Keratinocyte (primary cell): Measurements from ENCODE around the gene SYNE2. TPM values are rescaled to one million over a fixed set of nuclear protein-coding genes. Genes with fewer than 3 reads are reported as not detected.

Source experiments
- DNase-seq: peaks from one replicate; pipeline ENCODE4 v3.0.0-alpha.2; 2011; ENCODE audit warnings: low read depth, missing footprints, low spot score
- FAIRE-seq: peaks from 2 replicates; lab custom pipeline; 2011; peaks lifted over from hg19 to GRCh38; lab: Jason Lieb, UNC
- H2AFZ ChIP-seq: 2 replicates; pipeline ENCODE4 v1.6.0; 2012; ENCODE audit warnings: low read length, control low read depth, inconsistent platforms; ENCODE audit not compliant: control insufficient read depth
- H3K27ac ChIP-seq: 2 replicates; pipeline ENCODE4 v1.5.1; 2011; ENCODE audit warnings: low read length; ENCODE audit not compliant: control insufficient read depth, insufficient read depth
- H3K27me3 ChIP-seq: 3 replicates; pipeline ENCODE4 v1.6.0; 2011; ENCODE audit warnings: low read length; ENCODE audit not compliant: control insufficient read depth, insufficient read depth; ENCODE audit errors: extremely low read depth
- H3K36me3 ChIP-seq, 2 experiments: 2 replicates in 1 of 2; 3 replicates in 1 of 2; pipeline ENCODE4 v1.5.1; 2011; ENCODE audit warnings: low read length in 2 of 2, mild to moderate bottlenecking in 1 of 2; ENCODE audit not compliant: control insufficient read depth in 2 of 2, insufficient read depth in 2 of 2; ENCODE audit errors: extremely low read depth in 1 of 2
- H3K4me1 ChIP-seq: 3 replicates; pipeline ENCODE4 v1.5.1; 2011; ENCODE audit warnings: low read length; ENCODE audit not compliant: control insufficient read depth, insufficient read depth; ENCODE audit errors: extremely low read depth
- H3K4me2 ChIP-seq: 3 replicates; pipeline ENCODE4 v1.6.0; 2011; ENCODE audit warnings: low read depth, low read length; ENCODE audit not compliant: control insufficient read depth, insufficient read depth; ENCODE audit errors: extremely low read depth
- H3K4me3 ChIP-seq, 3 experiments: fragments of 200-600 bp in 1 of 3; sonication (generic) in 1 of 3; 2 replicates in 2 of 3; 3 replicates in 1 of 3; pipeline ENCODE4 v1.5.1; 2011 to 2016; ENCODE audit warnings: low read length in 3 of 3, mild to moderate bottlenecking in 3 of 3, control low read depth in 2 of 3, inconsistent platforms in 1 of 3, low read depth in 1 of 3, mixed read lengths in 1 of 3, mixed run types in 1 of 3, moderate library complexity in 1 of 3; ENCODE audit not compliant: control insufficient read depth in 2 of 3, insufficient read depth in 2 of 3; ENCODE audit errors: extremely low read depth in 1 of 3
- H3K79me2 ChIP-seq: 2 replicates; pipeline ENCODE4 v1.6.0; 2012; ENCODE audit warnings: low read length; ENCODE audit not compliant: control insufficient read depth, insufficient read depth
- H3K9ac ChIP-seq: 3 replicates; pipeline ENCODE4 v1.6.0; 2011; ENCODE audit warnings: low read length; ENCODE audit not compliant: control insufficient read depth, insufficient read depth; ENCODE audit errors: extremely low read depth
- H3K9me1 ChIP-seq: 3 replicates; pipeline ENCODE4 v1.6.0; 2011; ENCODE audit warnings: low read length; ENCODE audit not compliant: control insufficient read depth, insufficient read depth; ENCODE audit errors: extremely low read depth
- H3K9me3 ChIP-seq: 2 replicates; pipeline ENCODE4 v1.5.1; 2012; ENCODE audit warnings: low read depth, low read length; ENCODE audit not compliant: control insufficient read depth
- H4K20me1 ChIP-seq: 3 replicates; pipeline ENCODE4 v1.6.0; 2011; ENCODE audit warnings: low read length; ENCODE audit not compliant: control insufficient read depth, insufficient read depth; ENCODE audit errors: extremely low read depth
- EZH2 ChIP-seq: IDR thresholded peaks from one replicate; pipeline ENCODE4 v1.6.1; 2012; ENCODE audit warnings: inconsistent platforms, mild to moderate bottlenecking, low read length, moderate library complexity
- dilution Hi-C: fragments of 300-500 bp; cut with MboI; formaldehyde crosslinking; loops from one replicate; pipeline ENCODE4 v1.7.0; 2020; ENCODE audit warnings: low sequenced_read_pairs; ENCODE audit not compliant: extremely low pct_ligation_motif_present
- polyA plus RNA-seq, 5 experiments: library from polyadenylated mRNA; depleted of rRNA in 3 of 5; stranded (reverse) in 3 of 5; stranded (forward) in 1 of 5; unstranded in 1 of 5; fragments of >200 nt; gene quantifications; 1 replicate in 1 of 5; 2 replicates in 3 of 5; 3 replicates in 1 of 5; pipeline versions ENCODE4 v1.2.1 to v1.2.3, GENCODE V29; 2011 to 2012; ENCODE audit warnings: missing spikeins in 2 of 5, low read depth in 1 of 5, low replicate concordance in 1 of 5
- TF ChIP-seq, protein P1 (sequence below), 3 experiments: IDR thresholded peaks in 1 of 3; conservative IDR thresholded peaks in 1 of 3; optimal IDR thresholded peaks in 1 of 3; 2 replicates in 2 of 3; 3 replicates in 1 of 3; pipeline versions ENCODE3 to v1.5.1; 2011; ENCODE audit warnings: low read length in 3 of 3, mild to moderate bottlenecking in 3 of 3, moderate library complexity in 2 of 3, control low read depth in 1 of 3, inconsistent platforms in 1 of 3; ENCODE audit not compliant: insufficient read depth in 2 of 3; ENCODE audit errors: extremely low read depth in 1 of 3

SYNE2 gene
- polyA plus RNA-seq, 1 donor (not counting 4 experiments of a cell fraction or from before 2014, with no cell fraction given): 9.9 TPM

DNA sequence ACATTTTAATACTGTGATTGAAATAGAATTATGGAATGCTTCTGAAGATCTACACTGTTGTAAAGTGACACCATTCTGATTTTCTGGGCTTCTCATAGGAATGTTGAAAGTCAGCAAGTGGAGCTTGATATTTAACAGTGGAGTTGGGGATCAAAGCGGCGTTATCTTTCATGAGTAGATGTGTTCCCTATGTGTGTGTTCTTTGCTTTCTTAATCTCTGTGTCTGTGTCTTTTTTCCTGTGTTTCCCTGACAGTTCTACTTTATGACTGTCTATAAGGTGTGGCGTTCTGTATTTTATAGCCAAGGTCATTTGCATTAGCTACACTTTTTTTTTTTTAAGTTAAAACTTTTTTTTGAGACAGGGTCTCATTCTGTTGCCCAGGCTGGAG, 24.7 kb downstream of the SYNE2 start:
- H3K9ac ChIP-seq: no peak overlapping the region
- no peaks in the 10 kb centered on the region for H3K9me3 ChIP-seq
- DNase-seq (no peak), FAIRE-seq (no peak)
- H4K20me1 ChIP-seq: no peaks in the 10 kb centered on the region
- H3K27ac ChIP-seq: no peak overlapping the region
- no peak overlapping the region for H3K4me3 ChIP-seq
- TF ChIP-seq, protein P1, sequence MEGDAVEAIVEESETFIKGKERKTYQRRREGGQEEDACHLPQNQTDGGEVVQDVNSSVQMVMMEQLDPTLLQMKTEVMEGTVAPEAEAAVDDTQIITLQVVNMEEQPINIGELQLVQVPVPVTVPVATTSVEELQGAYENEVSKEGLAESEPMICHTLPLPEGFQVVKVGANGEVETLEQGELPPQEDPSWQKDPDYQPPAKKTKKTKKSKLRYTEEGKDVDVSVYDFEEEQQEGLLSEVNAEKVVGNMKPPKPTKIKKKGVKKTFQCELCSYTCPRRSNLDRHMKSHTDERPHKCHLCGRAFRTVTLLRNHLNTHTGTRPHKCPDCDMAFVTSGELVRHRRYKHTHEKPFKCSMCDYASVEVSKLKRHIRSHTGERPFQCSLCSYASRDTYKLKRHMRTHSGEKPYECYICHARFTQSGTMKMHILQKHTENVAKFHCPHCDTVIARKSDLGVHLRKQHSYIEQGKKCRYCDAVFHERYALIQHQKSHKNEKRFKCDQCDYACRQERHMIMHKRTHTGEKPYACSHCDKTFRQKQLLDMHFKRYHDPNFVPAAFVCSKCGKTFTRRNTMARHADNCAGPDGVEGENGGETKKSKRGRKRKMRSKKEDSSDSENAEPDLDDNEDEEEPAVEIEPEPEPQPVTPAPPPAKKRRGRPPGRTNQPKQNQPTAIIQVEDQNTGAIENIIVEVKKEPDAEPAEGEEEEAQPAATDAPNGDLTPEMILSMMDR (optimal IDR thresholded peaks at IDR 0.05 in 1 of 3, IDR thresholded peaks at IDR 0.05 in 1 of 3, conservative IDR thresholded peaks at IDR 0.05 in 1 of 3; ENCODE audit: extremely low read depth in 1 of 3, insufficient read depth in 2 of 3, low read length in 3 of 3): no peak
- no peak for TF ChIP-seq EZH2
- peaks cover 3% of the 10 kb centered on the region for H3K79me2 ChIP-seq
- H3K4me1 ChIP-seq: peaks cover 33% of the 10 kb centered on the region
- no peaks in the 10 kb centered on the region for H3K27me3 ChIP-seq
- no peak overlapping the region for H2AFZ ChIP-seq
- dilution Hi-C loops: no loop called here
- H3K4me2 ChIP-seq: no peak overlapping the region
- H3K36me3 ChIP-seq: no peaks in the 10 kb centered on the region
- H3K9me1 ChIP-seq: no peaks in the 10 kb centered on the region

DNA sequence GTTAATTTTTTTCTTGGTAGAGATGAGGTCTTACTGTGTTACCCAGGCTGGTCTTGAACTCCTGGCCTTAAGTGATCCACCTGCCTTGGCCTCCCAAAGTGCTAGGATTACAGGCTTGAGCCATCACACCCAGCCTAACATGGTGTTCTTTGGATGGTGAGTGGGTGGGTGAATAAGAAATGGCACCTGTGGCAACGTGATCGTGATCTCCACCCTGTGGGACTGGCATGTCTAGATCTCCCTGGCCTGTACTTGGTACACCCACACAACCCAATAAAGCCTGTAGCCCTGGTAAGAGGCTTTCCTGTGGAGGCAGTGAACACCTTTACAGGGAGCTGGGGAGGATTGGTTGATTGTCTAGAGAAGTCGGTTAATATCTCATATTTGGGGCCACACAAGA, 25.2 kb downstream of the SYNE2 start:
- Histone ChIP-seq H3K27ac (no peak overlapping the region), H3K27me3 (no peaks in the 10 kb centered on the region), H3K4me3 (no peak overlapping the region), H4K20me1 (no peaks in the 10 kb centered on the region), H3K79me2 (peaks cover 3% of the 10 kb centered on the region), H3K9me3 (no peaks in the 10 kb centered on the region), H3K4me1 (peaks cover 33% of the 10 kb centered on the region), H2AFZ (no peak overlapping the region), H3K36me3 (no peaks in the 10 kb centered on the region), H3K4me2 (no peak overlapping the region), H3K9ac (no peak overlapping the region), H3K9me1 (no peaks in the 10 kb centered on the region)
- FAIRE-seq (no peak), DNase-seq (no peak)
- dilution Hi-C loops: no loop called here
- no peak for TF ChIP-seq EZH2
- TF ChIP-seq, protein P1 (optimal IDR thresholded peaks at IDR 0.05 in 1 of 3, IDR thresholded peaks at IDR 0.05 in 1 of 3, conservative IDR thresholded peaks at IDR 0.05 in 1 of 3; ENCODE audit: extremely low read depth in 1 of 3, insufficient read depth in 2 of 3, low read length in 3 of 3): no peak
